Neural cell (in vitro differentiated cells): ENCODE measurements around the gene BSCL2. TPM values are rescaled to one million over a fixed set of nuclear protein-coding genes. Genes with fewer than 3 reads are reported as not detected.

Experiments
- H2AFZ ChIP-seq: fragments of 200-600, 300-800 bp; sonication (generic), shearing (Covaris generic); 2 replicates; pipeline ENCODE4 v1.6.0; 2014; ENCODE audit warnings: low read depth, mild to moderate bottlenecking, antibody characterized with exemption, low read length, moderate library complexity
- H3F3A ChIP-seq: fragments of 200-600 bp; shearing (Covaris generic); 2 replicates; pipeline ENCODE4 v1.6.1; 2016; ENCODE audit warnings: mild to moderate bottlenecking, moderate library complexity, mixed read lengths, antibody characterized with exemption, low read length; ENCODE audit not compliant: insufficient read depth, poor library complexity, severe bottlenecking
- H3K27ac ChIP-seq: fragments of 200-600, 300-800 bp; sonication (generic), shearing (Covaris generic); 2 replicates; pipeline ENCODE4 v1.5.1; 2014; ENCODE audit warnings: mild to moderate bottlenecking, low read length, moderate library complexity
- H3K27me3 ChIP-seq: fragments of 300-800, 200-600 bp; sonication (generic), shearing (Covaris generic); 2 replicates; pipeline ENCODE4 v1.6.0; 2014; ENCODE audit warnings: mild to moderate bottlenecking, low read depth, low read length, moderate library complexity; ENCODE audit not compliant: insufficient read depth
- H3K36me3 ChIP-seq: fragments of 300-800, 200-600 bp; sonication (generic), shearing (Covaris generic); 2 replicates; pipeline ENCODE4 v1.5.1; 2014; ENCODE audit warnings: mild to moderate bottlenecking, antibody characterized with exemption, low read length, moderate library complexity; ENCODE audit not compliant: insufficient read depth
- H3K4me2 ChIP-seq: fragments of 300-800, 200-600 bp; sonication (generic), shearing (Covaris generic); 2 replicates; pipeline ENCODE4 v1.6.0; 2014; ENCODE audit warnings: mild to moderate bottlenecking, low read length
- H3K4me3 ChIP-seq: fragments of 300-800, 200-600 bp; sonication (generic), shearing (Covaris generic); 2 replicates; pipeline ENCODE4 v1.5.1; 2014; ENCODE audit warnings: mild to moderate bottlenecking, low read length, moderate library complexity
- H3K79me2 ChIP-seq: fragments of 200-600 bp; shearing (Covaris generic); replicated peaks from 2 replicates; pipeline ENCODE4 v1.6.0; 2014; ENCODE audit warnings: mild to moderate bottlenecking, low read length, moderate library complexity; ENCODE audit not compliant: insufficient read depth
- H3K9ac ChIP-seq: fragments of 300-800, 200-600 bp; sonication (generic), shearing (Covaris generic); 2 replicates; pipeline ENCODE4 v1.6.1; 2016; ENCODE audit warnings: mild to moderate bottlenecking, low read length, mixed read lengths
- H3K9me2 ChIP-seq: fragments of 200-600 bp; shearing (Covaris generic); 2 replicates; pipeline ENCODE4 v1.6.1; 2016; ENCODE audit warnings: mild to moderate bottlenecking, low read length, mixed read lengths; ENCODE audit not compliant: insufficient read depth
- H3K9me3 ChIP-seq: fragments of 200-600, 300-800 bp; sonication (generic), shearing (Covaris generic); 2 replicates; pipeline ENCODE4 v1.6.1; 2016; ENCODE audit warnings: mild to moderate bottlenecking, mixed run types, low read length, moderate library complexity, mixed read lengths
- H4K20me1 ChIP-seq: fragments of 200-600 bp; shearing (Covaris generic); 2 replicates; pipeline ENCODE4 v1.6.1; 2016; ENCODE audit warnings: mild to moderate bottlenecking, mixed run types; ENCODE audit not compliant: insufficient read depth
- CTCF ChIP-seq: fragments of 450-650 bp; IDR thresholded peaks from 2 replicates; pipeline ENCODE4 v1.5.1; 2014; ENCODE audit warnings: antibody characterized with exemption, mild to moderate bottlenecking, moderate library complexity; ENCODE audit not compliant: poor library complexity, severe bottlenecking
- EP300 ChIP-seq: fragments of 450-650 bp; conservative IDR thresholded peaks from 2 replicates; pipeline ENCODE4 v1.6.1; 2014; ENCODE audit warnings: antibody characterized with exemption, mild to moderate bottlenecking, moderate library complexity; ENCODE audit not compliant: poor library complexity, severe bottlenecking
- EZH2 ChIP-seq: fragments of 200-600, 300-800 bp; shearing (Covaris generic), sonication (generic); IDR thresholded peaks from 2 replicates; pipeline ENCODE4 v1.6.1; 2014; ENCODE audit warnings: antibody characterized with exemption, low read length, borderline replicate concordance, mild to moderate bottlenecking; ENCODE audit not compliant: insufficient read depth, poor library complexity, severe bottlenecking
- MXI1 ChIP-seq: fragments of 450-650 bp; conservative IDR thresholded peaks from 2 replicates; pipeline ENCODE4 v1.6.1; 2014; ENCODE audit warnings: antibody characterized with exemption, mild to moderate bottlenecking; ENCODE audit not compliant: poor library complexity, severe bottlenecking
- POLR2AphosphoS5 ChIP-seq: IDR thresholded peaks from 2 replicates; pipeline ENCODE4 v1.6.1; 2012
- RAD21 ChIP-seq: fragments of 450-650 bp; conservative IDR thresholded peaks from 2 replicates; pipeline ENCODE4 v1.6.1; 2014; ENCODE audit warnings: antibody characterized with exemption, mild to moderate bottlenecking, moderate library complexity
- SMC3 ChIP-seq: fragments of 450-650 bp; conservative IDR thresholded peaks from 2 replicates; pipeline ENCODE4 v1.6.1; 2014; ENCODE audit warnings: antibody characterized with exemption, mild to moderate bottlenecking, moderate library complexity; ENCODE audit not compliant: poor library complexity
- TAF1 ChIP-seq: IDR thresholded peaks from 2 replicates; pipeline ENCODE4 v1.6.1; 2012; ENCODE audit warnings: low read depth
- polyA plus RNA-seq: library from polyadenylated mRNA; depleted of rRNA; stranded (reverse); fragments of >200 nt; gene quantifications from 2 replicates; pipeline ENCODE4 v1.2.3, GENCODE V29; 2014
- TF ChIP-seq, protein P1 (sequence below): IDR thresholded peaks from 2 replicates; pipeline ENCODE4 v1.6.1; 2012; ENCODE audit warnings: borderline replicate concordance

Gene BSCL2
- polyA plus RNA-seq, 1 donor from 2014 or later: 304 TPM

DNA sequence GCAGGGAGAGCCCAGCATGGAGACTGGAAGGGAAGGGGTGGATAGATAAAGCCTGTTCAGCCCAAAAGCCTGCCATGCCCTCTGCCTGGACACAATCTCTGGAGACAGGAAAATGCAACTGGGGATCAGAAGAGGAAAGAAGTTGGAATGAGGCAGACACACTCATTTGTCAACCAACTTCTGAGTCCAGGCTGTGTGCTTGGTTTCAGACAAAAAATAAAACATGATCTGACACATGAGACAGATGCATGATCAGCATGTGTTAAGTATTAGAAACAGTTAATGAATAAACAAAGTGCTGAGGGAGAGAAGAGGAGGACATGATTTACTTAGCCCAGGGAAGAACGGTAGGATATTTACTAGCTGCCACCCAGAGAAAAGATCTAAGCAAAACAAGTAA, 18.7 kb downstream of the BSCL2 start:
- H3K4me3 ChIP-seq: no peak overlapping the region
- TF ChIP-seq, protein P1, sequence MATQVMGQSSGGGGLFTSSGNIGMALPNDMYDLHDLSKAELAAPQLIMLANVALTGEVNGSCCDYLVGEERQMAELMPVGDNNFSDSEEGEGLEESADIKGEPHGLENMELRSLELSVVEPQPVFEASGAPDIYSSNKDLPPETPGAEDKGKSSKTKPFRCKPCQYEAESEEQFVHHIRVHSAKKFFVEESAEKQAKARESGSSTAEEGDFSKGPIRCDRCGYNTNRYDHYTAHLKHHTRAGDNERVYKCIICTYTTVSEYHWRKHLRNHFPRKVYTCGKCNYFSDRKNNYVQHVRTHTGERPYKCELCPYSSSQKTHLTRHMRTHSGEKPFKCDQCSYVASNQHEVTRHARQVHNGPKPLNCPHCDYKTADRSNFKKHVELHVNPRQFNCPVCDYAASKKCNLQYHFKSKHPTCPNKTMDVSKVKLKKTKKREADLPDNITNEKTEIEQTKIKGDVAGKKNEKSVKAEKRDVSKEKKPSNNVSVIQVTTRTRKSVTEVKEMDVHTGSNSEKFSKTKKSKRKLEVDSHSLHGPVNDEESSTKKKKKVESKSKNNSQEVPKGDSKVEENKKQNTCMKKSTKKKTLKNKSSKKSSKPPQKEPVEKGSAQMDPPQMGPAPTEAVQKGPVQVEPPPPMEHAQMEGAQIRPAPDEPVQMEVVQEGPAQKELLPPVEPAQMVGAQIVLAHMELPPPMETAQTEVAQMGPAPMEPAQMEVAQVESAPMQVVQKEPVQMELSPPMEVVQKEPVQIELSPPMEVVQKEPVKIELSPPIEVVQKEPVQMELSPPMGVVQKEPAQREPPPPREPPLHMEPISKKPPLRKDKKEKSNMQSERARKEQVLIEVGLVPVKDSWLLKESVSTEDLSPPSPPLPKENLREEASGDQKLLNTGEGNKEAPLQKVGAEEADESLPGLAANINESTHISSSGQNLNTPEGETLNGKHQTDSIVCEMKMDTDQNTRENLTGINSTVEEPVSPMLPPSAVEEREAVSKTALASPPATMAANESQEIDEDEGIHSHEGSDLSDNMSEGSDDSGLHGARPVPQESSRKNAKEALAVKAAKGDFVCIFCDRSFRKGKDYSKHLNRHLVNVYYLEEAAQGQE: no peak
- TF ChIP-seq CTCF (no peak), TAF1 (no peak), POLR2AphosphoS5 (no peak), SMC3 (no peak), RAD21 (no peak), EZH2 (no peak), EP300 (no peak), MXI1 (no peak)
- H3K9me3 ChIP-seq: no peaks in the 10 kb centered on the region
- no peak overlapping the region for H2AFZ ChIP-seq
- no peaks in the 10 kb centered on the region for H3K79me2 ChIP-seq
- no peaks in the 10 kb centered on the region for H4K20me1 ChIP-seq
- no peaks in the 10 kb centered on the region for H3K9me2 ChIP-seq
- H3F3A ChIP-seq: no peaks in the 10 kb centered on the region
- H3K36me3 ChIP-seq: no peaks in the 10 kb centered on the region
- H3K9ac ChIP-seq: no peak overlapping the region
- no peaks in the 10 kb centered on the region for H3K27me3 ChIP-seq
- H3K27ac ChIP-seq: no peak overlapping the region
- H3K4me2 ChIP-seq: no peak overlapping the region

- H3K9ac ChIP-seq: no peak overlapping the region
- H3K4me2 ChIP-seq: no peak overlapping the region
- no peaks in the 10 kb centered on the region for H3K9me2 ChIP-seq
- H3K36me3 ChIP-seq: no peaks in the 10 kb centered on the region
- H3K27me3 ChIP-seq: no peaks in the 10 kb centered on the region
- H3K9me3 ChIP-seq: no peaks in the 10 kb centered on the region
- H3K79me2 ChIP-seq: no peaks in the 10 kb centered on the region
- no peak overlapping the region for H3K4me3 ChIP-seq
- no peak overlapping the region for H2AFZ ChIP-seq
- no peak overlapping the region for H3K27ac ChIP-seq
- no peaks in the 10 kb centered on the region for H4K20me1 ChIP-seq
- TF ChIP-seq EZH2 (no peak), CTCF (no peak), RAD21 (no peak), SMC3 (no peak), TAF1 (no peak), POLR2AphosphoS5 (no peak), EP300 (no peak), MXI1 (no peak)
- TF ChIP-seq, protein P1: no peak
- no peaks in the 10 kb centered on the region for H3F3A ChIP-seq
These were observed 19.5 kb downstream of the BSCL2 start for GRCh38 chr11:62687508-62688396.
